ENCODE measurements around the gene FIG4. TPM values are rescaled to one million over a fixed set of nuclear protein-coding genes. Genes with fewer than 3 reads are reported as not detected.
"Not testable (repeated sequence)": the region's sequence is repeated elsewhere in the genome, so short reads cannot be mapped to it uniquely, and the experiment has no call there.

Gene FIG4
- total RNA-seq, 4 donors from 2014 or later, result 14.7 to 23.9 (median 18.1) TPM

- DNase-seq, result no peak
- no peak for TF ChIP-seq POLR2A (IDR thresholded peaks at IDR 0.05)
- TF ChIP-seq CTCF (IDR thresholded peaks at IDR 0.05), result no peak
- Histone ChIP-seq H3K27ac (no peak overlapping the region), H3K36me3 (peaks cover 0 to 2% (median 0%) of the 10 kb centered on the region in 3 donors), H3K27me3 (no peaks in the 10 kb centered on the region), H3K9me3 (no peaks in the 10 kb centered on the region), H3K4me1 (no peaks in the 10 kb centered on the region), H3K4me3 (no peak overlapping the region)
Observed at GRCh38 chr6:109816452-109817374, 125.6 kb downstream of the FIG4 start.

DNA sequence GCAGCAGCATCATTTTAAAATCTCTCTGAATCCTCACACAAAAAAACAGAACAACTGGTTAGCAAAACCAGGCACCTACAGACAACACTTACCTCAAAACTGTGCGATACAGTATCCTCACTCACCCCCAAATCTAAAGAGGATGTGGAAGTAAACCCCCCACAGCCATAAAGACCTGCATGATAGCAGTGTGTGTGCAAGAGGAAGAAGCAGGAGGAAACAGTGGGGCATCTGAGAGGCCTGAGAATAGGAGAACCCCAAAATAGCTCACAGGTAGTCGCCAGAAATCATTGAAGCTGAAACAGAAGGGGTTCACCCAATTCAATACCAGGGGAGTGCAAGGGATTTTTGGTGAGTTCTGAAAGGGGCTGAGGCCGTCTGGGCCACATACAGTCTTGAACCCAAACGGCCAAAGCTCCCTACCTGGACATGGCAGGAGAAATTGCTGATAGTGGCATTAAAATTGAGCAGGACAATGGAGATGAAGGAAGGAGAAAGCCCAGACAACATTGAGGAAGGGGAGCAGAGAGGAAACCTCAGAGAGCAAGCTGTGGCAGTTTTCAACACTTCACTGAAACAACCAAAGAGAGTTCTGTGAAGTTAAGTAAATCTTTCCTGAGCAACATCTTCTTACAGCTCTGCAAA lies 129.7 kb downstream of the FIG4 start:
- H3K4me1 ChIP-seq, result no peaks in the 10 kb centered on the region
- H3K4me3 ChIP-seq, result no peak overlapping the region
- H3K9me3 ChIP-seq, result no peaks in the 10 kb centered on the region
- DNase-seq, result no peak
- no peak overlapping the region for H3K27ac ChIP-seq
- TF ChIP-seq CTCF (IDR thresholded peaks at IDR 0.05) (no peak), POLR2A (IDR thresholded peaks at IDR 0.05) (no peak)
- peaks cover 0 to 8% (median 0%) of the 10 kb centered on the region in 3 donors for H3K36me3 ChIP-seq
- no peaks in the 10 kb centered on the region for H3K27me3 ChIP-seq

DNA sequence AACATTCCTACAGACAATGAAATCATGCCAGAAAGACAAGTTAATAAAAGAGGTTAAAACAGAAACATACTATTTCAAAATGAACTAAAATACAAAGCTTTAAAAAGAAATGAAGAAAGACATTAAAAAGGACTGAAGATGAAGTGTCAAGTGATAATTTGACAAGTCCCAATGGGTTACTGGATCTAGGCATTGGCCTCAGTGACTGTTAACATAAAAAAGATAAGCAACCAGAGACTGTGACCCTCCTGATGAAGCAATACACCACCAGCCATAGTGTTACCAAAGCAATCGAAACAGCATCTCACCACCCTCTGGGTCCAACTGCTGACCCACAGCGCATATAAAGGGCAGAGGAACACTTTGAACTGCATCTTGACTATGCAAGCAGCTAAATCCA lies 130.3 kb downstream of the FIG4 start:
- Histone ChIP-seq H3K36me3 (peaks cover 0 to 12% (median 0%) of the 10 kb centered on the region in 3 donors), H3K4me1 (no peaks in the 10 kb centered on the region), H3K27me3 (no peaks in the 10 kb centered on the region), H3K9me3 (no peaks in the 10 kb centered on the region), H3K27ac (no peak overlapping the region), H3K4me3 (no peak overlapping the region)
- TF ChIP-seq CTCF (IDR thresholded peaks at IDR 0.05), result no peak
- DNase-seq, result no peak

GRCh38 chr6:109824105-109824504 lies 133.0 kb downstream of the FIG4 start:
- DNase-seq, result no peak
- Histone ChIP-seq H3K4me3 (no peak overlapping the region), H3K4me1 (no peaks in the 10 kb centered on the region), H3K27ac (no peak overlapping the region), H3K9me3 (no peaks in the 10 kb centered on the region), H3K36me3 (peaks cover 0 to 12% (median 0%) of the 10 kb centered on the region in 3 donors), H3K27me3 (no peaks in the 10 kb centered on the region)
- TF ChIP-seq POLR2A (IDR thresholded peaks at IDR 0.05) (no peak), CTCF (IDR thresholded peaks at IDR 0.05) (no peak)

DNA sequence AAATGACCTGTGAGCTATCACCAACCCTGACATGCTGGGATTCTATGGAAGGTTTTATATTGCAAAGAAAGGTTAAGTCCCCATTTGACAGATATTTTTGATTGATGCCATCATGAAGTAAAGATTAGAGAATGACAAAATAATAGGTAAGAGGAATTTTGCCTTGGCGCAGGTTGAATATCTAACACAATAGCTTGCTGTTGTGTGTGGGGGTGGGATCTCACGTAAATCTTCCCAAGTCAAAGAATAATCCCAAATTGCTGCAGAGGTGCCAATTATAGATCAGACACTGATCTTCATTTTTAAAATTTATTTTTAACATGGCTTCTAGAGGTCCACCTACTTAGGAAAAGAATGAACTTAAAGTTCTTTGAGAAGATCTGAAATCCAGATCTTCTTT lies 135.5 kb downstream of the FIG4 start:
- Histone ChIP-seq H3K36me3 (peaks cover 0 to 12% (median 0%) of the 10 kb centered on the region in 3 donors), H3K27me3 (no peaks in the 10 kb centered on the region), H3K4me3 (no peak overlapping the region), H3K4me1 (no peaks in the 10 kb centered on the region), H3K27ac (no peak overlapping the region), H3K9me3 (no peaks in the 10 kb centered on the region)
- TF ChIP-seq POLR2A (IDR thresholded peaks at IDR 0.05) (no peak), CTCF (IDR thresholded peaks at IDR 0.05) (no peak)
- DNase-seq, result no peak

DNA sequence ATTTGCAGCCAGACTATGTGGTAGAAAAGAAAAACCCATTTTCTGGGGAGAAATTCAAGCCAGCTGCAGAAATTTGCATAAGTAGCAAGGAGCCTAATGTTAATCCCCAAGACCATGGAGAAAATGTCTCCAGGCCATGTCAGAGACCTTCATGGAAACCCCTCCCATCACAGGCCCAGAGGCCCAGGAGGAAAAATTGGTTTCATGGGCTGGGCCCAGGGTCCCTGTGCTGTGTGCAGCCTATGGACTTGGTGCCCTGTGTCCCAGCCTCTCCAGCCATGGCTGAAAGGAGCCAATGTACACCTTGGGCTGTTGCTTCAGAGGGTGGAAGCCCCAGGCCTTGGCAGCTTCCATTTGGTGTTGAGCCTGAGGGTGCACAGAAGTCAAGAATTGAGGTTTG lies 140.3 kb downstream of the FIG4 start:
- not testable (repeated sequence) for H3K36me3 ChIP-seq, H3K27ac ChIP-seq, H3K9me3 ChIP-seq, DNase-seq, H3K4me3 ChIP-seq, H3K4me1 ChIP-seq, H3K27me3 ChIP-seq

Measured in Peyer's patch (tissue), 4 donors.